ENCODE results near the gene FAM83E. TPM values are rescaled to one million over a fixed set of nuclear protein-coding genes. Genes with fewer than 3 reads are reported as not detected.

The FAM83E gene
- polyA plus RNA-seq, 3 donors = not detected

GRCh38 chr19:48642862-48643261, 28.0 kb upstream of the FAM83E start:
- Histone ChIP-seq H4K20me1 (ENCODE audit: insufficient read depth, low read length) (no peaks in the 10 kb centered on the region), H3K9me3 (replicated peaks in 1 of 2; ENCODE audit: control insufficient read depth in 1 of 2, insufficient read depth in 1 of 2, low read length in 2 of 2) (no peaks in the 10 kb centered on the region), H3K4me3 (replicated peaks in 1 of 3; ENCODE audit: low read depth in 2 of 3, low read length in 3 of 3) (no peak overlapping the region), H3K27ac (ENCODE audit: low read depth in 1 of 2, low read length in 2 of 2) (no peak overlapping the region), H3K36me3 (replicated peaks in 1 of 2; ENCODE audit: control insufficient read depth in 1 of 2, insufficient read depth in 2 of 2, low read length in 2 of 2) (no peaks in the 10 kb centered on the region), H3K9ac (ENCODE audit: insufficient read depth, low read length, poor library complexity, severe bottlenecking) (no peak overlapping the region), H3K4me2 (replicated peaks; ENCODE audit: extremely low read depth, low read length, poor library complexity, severe bottlenecking) (no peak overlapping the region), H3K79me2 (ENCODE audit: insufficient read depth, low read length) (peaks cover 7% of the 10 kb centered on the region), H2AFZ (ENCODE audit: insufficient read depth, low read depth, low read length, poor library complexity, severe bottlenecking) (no peak overlapping the region), H3K4me1 (ENCODE audit: control insufficient read depth in 1 of 2, insufficient read depth in 2 of 2, low read length in 2 of 2) (peaks cover 33 to 48% of the 10 kb centered on the region in 2 donors), H3K27me3 (ENCODE audit: control insufficient read depth in 2 of 2, insufficient read depth in 2 of 2, low read length in 2 of 2) (peaks cover 0 to 10% of the 10 kb centered on the region in 2 donors)
- H3K36me3 Mint-ChIP-seq = peaks cover 3 to 5% of the 10 kb centered on the region in 2 donors
- peaks cover 11 to 31% (median 30%) of the 10 kb centered on the region in 3 donors for H3K27me3 Mint-ChIP-seq (ENCODE audit: low read depth in 3 of 3)
- 96% methylated on average over 4 of the region's 5 CpGs for WGBS (ENCODE audit: insufficient coverage)
- no peak overlapping the region for H3K27ac Mint-ChIP-seq
- H3K4me1 Mint-ChIP-seq = peaks cover 46% of the 10 kb centered on the region
- TF ChIP-seq, protein P1, sequence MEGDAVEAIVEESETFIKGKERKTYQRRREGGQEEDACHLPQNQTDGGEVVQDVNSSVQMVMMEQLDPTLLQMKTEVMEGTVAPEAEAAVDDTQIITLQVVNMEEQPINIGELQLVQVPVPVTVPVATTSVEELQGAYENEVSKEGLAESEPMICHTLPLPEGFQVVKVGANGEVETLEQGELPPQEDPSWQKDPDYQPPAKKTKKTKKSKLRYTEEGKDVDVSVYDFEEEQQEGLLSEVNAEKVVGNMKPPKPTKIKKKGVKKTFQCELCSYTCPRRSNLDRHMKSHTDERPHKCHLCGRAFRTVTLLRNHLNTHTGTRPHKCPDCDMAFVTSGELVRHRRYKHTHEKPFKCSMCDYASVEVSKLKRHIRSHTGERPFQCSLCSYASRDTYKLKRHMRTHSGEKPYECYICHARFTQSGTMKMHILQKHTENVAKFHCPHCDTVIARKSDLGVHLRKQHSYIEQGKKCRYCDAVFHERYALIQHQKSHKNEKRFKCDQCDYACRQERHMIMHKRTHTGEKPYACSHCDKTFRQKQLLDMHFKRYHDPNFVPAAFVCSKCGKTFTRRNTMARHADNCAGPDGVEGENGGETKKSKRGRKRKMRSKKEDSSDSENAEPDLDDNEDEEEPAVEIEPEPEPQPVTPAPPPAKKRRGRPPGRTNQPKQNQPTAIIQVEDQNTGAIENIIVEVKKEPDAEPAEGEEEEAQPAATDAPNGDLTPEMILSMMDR (IDR thresholded peaks at IDR 0.05) = no peak
- intact Hi-C loops (cut with micrococcal nuclease) = loop anchor here in 1 of 2 donors (5.0 to 10.0 kb wide), 3 partner anchors 34 to 192 kb away; partner anchors contain the start of genes HSD17B14 and MAMSTR
- peaks cover 0 to 5% (median 3%) of the 10 kb centered on the region in 7 donors for H3K9me3 Mint-ChIP-seq
- H3K4me3 Mint-ChIP-seq = no peak overlapping the region
- no peak for DNase-seq

DNA sequence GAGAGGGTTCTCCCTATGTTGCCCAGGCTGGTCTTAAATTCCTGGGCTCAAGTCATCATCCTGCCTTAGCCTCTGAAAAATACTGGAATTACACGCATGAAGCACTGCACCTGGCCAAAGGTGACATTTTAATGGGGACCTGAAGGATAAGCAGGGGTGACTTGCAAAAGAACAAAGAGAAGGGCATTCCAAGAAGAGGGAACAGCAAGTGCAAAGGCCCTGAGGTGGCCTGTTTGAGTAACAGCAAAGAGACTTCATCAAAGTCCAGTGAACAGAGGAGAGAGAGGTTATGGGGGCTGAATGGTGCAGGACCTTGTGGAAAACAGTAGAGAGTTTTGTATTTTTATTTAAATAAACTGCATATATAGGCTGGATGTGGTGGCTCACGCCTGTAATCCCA, 27.0 kb upstream of the FAM83E start:
- Histone ChIP-seq H2AFZ (ENCODE audit: insufficient read depth, low read depth, low read length, poor library complexity, severe bottlenecking) (no peak overlapping the region), H4K20me1 (ENCODE audit: insufficient read depth, low read length) (no peaks in the 10 kb centered on the region), H3K79me2 (ENCODE audit: insufficient read depth, low read length) (peaks cover 8% of the 10 kb centered on the region), H3K9me3 (replicated peaks in 1 of 2; ENCODE audit: control insufficient read depth in 1 of 2, insufficient read depth in 1 of 2, low read length in 2 of 2) (no peaks in the 10 kb centered on the region), H3K4me3 (replicated peaks in 1 of 3; ENCODE audit: low read depth in 2 of 3, low read length in 3 of 3) (no peak overlapping the region), H3K27ac (ENCODE audit: low read depth in 1 of 2, low read length in 2 of 2) (no peak overlapping the region), H3K9ac (ENCODE audit: insufficient read depth, low read length, poor library complexity, severe bottlenecking) (no peak overlapping the region), H3K36me3 (replicated peaks in 1 of 2; ENCODE audit: control insufficient read depth in 1 of 2, insufficient read depth in 2 of 2, low read length in 2 of 2) (no peaks in the 10 kb centered on the region), H3K4me1 (ENCODE audit: control insufficient read depth in 1 of 2, insufficient read depth in 2 of 2, low read length in 2 of 2) (peaks cover 33 to 54% of the 10 kb centered on the region in 2 donors), H3K4me2 (replicated peaks; ENCODE audit: extremely low read depth, low read length, poor library complexity, severe bottlenecking) (no peak overlapping the region), H3K27me3 (ENCODE audit: control insufficient read depth in 2 of 2, insufficient read depth in 2 of 2, low read length in 2 of 2) (peaks cover 0 to 10% of the 10 kb centered on the region in 2 donors)
- TF ChIP-seq, protein P1 (IDR thresholded peaks at IDR 0.05) = no peak
- WGBS (ENCODE audit: insufficient coverage) = 80% methylated on average over 1 of the region's 2 CpGs
- peaks cover 3 to 5% of the 10 kb centered on the region in 2 donors for H3K36me3 Mint-ChIP-seq
- DNase-seq = no peak
- intact Hi-C loops (cut with micrococcal nuclease) = loop anchor here in 1 of 2 donors (5.0 to 10.0 kb wide), 3 partner anchors 35 to 193 kb away; partner anchors contain the start of genes HSD17B14 and MAMSTR
- H3K9me3 Mint-ChIP-seq = peaks cover 0 to 5% (median 3%) of the 10 kb centered on the region in 7 donors
- peaks cover 11 to 29% (median 26%) of the 10 kb centered on the region in 3 donors for H3K27me3 Mint-ChIP-seq (ENCODE audit: low read depth in 3 of 3)
- H3K27ac Mint-ChIP-seq = no peak overlapping the region
- H3K4me3 Mint-ChIP-seq = no peak overlapping the region
- peaks cover 41% of the 10 kb centered on the region for H3K4me1 Mint-ChIP-seq
